Measurements from ENCODE around the gene OPHN1. TPM values are rescaled to one million over a fixed set of nuclear protein-coding genes. Genes with fewer than 3 reads are reported as not detected.
"Not testable (repeated sequence)": the region's sequence is repeated elsewhere in the genome, so short reads cannot be mapped to it uniquely, and the experiment has no call there.

OPHN1 gene
- total RNA-seq, 3 donors from 2014 or later = 7.5 to 9.5 (median 7.6) TPM

- no peak for ATAC-seq
- Histone ChIP-seq H3K4me3 (no peak overlapping the region), H3K4me1 (ENCODE audit: low read depth) (no peaks in the 10 kb centered on the region), H3K9me3 (no peaks in the 10 kb centered on the region), H3K36me3 (ENCODE audit: low read depth) (no peaks in the 10 kb centered on the region)
- TF ChIP-seq CTCF (IDR thresholded peaks at IDR 0.05) = no peak
- no peak for DNase-seq
- intact Hi-C loops (cut with DNase I, micrococcal nuclease) = no loop called here
Measured at GRCh38 chrX:68403038-68403437, 30.3 kb downstream of the OPHN1 start.

GRCh38 chrX:68402094-68402493 lies 31.2 kb downstream of the OPHN1 start:
- no peak for DNase-seq
- intact Hi-C loops (cut with DNase I, micrococcal nuclease) = no loop called here
- Histone ChIP-seq H3K4me3 (no peak overlapping the region), H3K36me3 (ENCODE audit: low read depth) (no peaks in the 10 kb centered on the region), H3K4me1 (ENCODE audit: low read depth) (no peaks in the 10 kb centered on the region), H3K9me3 (no peaks in the 10 kb centered on the region)
- no peak for ATAC-seq
- TF ChIP-seq CTCF (IDR thresholded peaks at IDR 0.05) = no peak

- H3K4me3 ChIP-seq = no peak overlapping the region
- no peaks in the 10 kb centered on the region for H3K4me1 ChIP-seq (ENCODE audit: low read depth)
- TF ChIP-seq CTCF (IDR thresholded peaks at IDR 0.05) = no peak
- H3K9me3 ChIP-seq = no peaks in the 10 kb centered on the region
- intact Hi-C loops (cut with DNase I, micrococcal nuclease) = no loop called here
- ATAC-seq (no peak), DNase-seq (no peak)
- no peaks in the 10 kb centered on the region for H3K36me3 ChIP-seq (ENCODE audit: low read depth)
Measured at GRCh38 chrX:68398291-68398690, 35.0 kb downstream of the OPHN1 start.

GRCh38 chrX:68396953-68397352 lies 36.3 kb downstream of the OPHN1 start:
- intact Hi-C loops (cut with DNase I, micrococcal nuclease) = no loop called here
- Histone ChIP-seq H3K36me3 (ENCODE audit: low read depth) (no peaks in the 10 kb centered on the region), H3K4me3 (no peak overlapping the region), H3K4me1 (ENCODE audit: low read depth) (no peaks in the 10 kb centered on the region), H3K9me3 (no peaks in the 10 kb centered on the region)
- no peak for TF ChIP-seq CTCF (IDR thresholded peaks at IDR 0.05)
- DNase-seq (no peak), ATAC-seq (no peak)

GRCh38 chrX:68389419-68389960 lies 43.8 kb downstream of the OPHN1 start:
- H3K4me3 ChIP-seq; ATAC-seq; H3K4me1 ChIP-seq (ENCODE audit: low read depth); DNase-seq; intact Hi-C loops (cut with DNase I, micrococcal nuclease); H3K9me3 ChIP-seq; H3K36me3 ChIP-seq (ENCODE audit: low read depth): not testable (repeated sequence)

GRCh38 chrX:68387776-68388175 lies 45.5 kb downstream of the OPHN1 start:
- H3K4me3 ChIP-seq = no peak overlapping the region
- intact Hi-C loops (cut with DNase I, micrococcal nuclease) = no loop called here
- no peaks in the 10 kb centered on the region for H3K4me1 ChIP-seq (ENCODE audit: low read depth)
- TF ChIP-seq CTCF (IDR thresholded peaks at IDR 0.05) = no peak
- ATAC-seq (no peak), DNase-seq (no peak)
- no peaks in the 10 kb centered on the region for H3K9me3 ChIP-seq
- no peaks in the 10 kb centered on the region for H3K36me3 ChIP-seq (ENCODE audit: low read depth)

Data from mucosa of descending colon (tissue), 3 donors.